Endothelial cell of umbilical vein (primary cell): ENCODE data around the gene ASPHD2. TPM values are rescaled to one million over a fixed set of nuclear protein-coding genes. Genes with fewer than 3 reads are reported as not detected.

Experiments
- BruUV-seq: library from RNA; stranded (reverse); fragments of 400-500 nt; replicated peaks from 2 replicates; lab custom pipeline; 2021; lab: Mats Ljungman, UMichigan
- CTCF ChIA-PET: fragments of 300-600, 350-600 bp; sonication (Branson Sonifier 250); formaldehyde crosslinking; loops from one replicate; lab custom pipeline; 2021; ENCODE audit warnings: antibody characterized with exemption, inconsistent platforms; lab: Charles Lee
- POLR2A ChIA-PET: fragments of 300-600, 350-600 bp; sonication (Branson Sonifier 250); formaldehyde crosslinking; loops from one replicate; lab custom pipeline; 2021; ENCODE audit warnings: antibody characterized with exemption, inconsistent platforms; lab: Charles Lee
- DNase-seq: peaks from one replicate; pipeline ENCODE4 v3.0.0-alpha.2; 2011; ENCODE audit warnings: low read depth, low spot score
- FAIRE-seq: peaks from 2 replicates; lab custom pipeline; 2011; peaks lifted over from hg19 to GRCh38; lab: Jason Lieb, UNC
- H2AFZ ChIP-seq: 2 replicates; pipeline ENCODE4 v1.6.0; 2012; ENCODE audit warnings: low read depth, low read length, control low read depth, inconsistent platforms
- H3K27ac ChIP-seq: 2 replicates; pipeline ENCODE4 v1.5.1; 2011; ENCODE audit warnings: low read depth, mild to moderate bottlenecking, control low read depth, low read length, moderate library complexity; ENCODE audit not compliant: insufficient read depth
- H3K27me3 ChIP-seq, 2 experiments: 2 replicates each; pipeline versions ENCODE4 v1.6.0 to v1.6.1; 2011; ENCODE audit warnings: low read length in 2 of 2, mixed read lengths in 1 of 2; ENCODE audit not compliant: control insufficient read depth in 2 of 2, insufficient read depth in 2 of 2
- H3K36me3 ChIP-seq, 2 experiments: 2 replicates in 1 of 2; 3 replicates in 1 of 2; pipeline ENCODE4 v1.5.1; 2011; ENCODE audit warnings: low read length in 2 of 2, mild to moderate bottlenecking in 1 of 2, moderate library complexity in 1 of 2; ENCODE audit not compliant: control insufficient read depth in 2 of 2, insufficient read depth in 2 of 2; ENCODE audit errors: extremely low read depth in 1 of 2
- H3K4me1 ChIP-seq: 3 replicates; pipeline ENCODE4 v1.5.1; 2011; ENCODE audit warnings: mild to moderate bottlenecking, low read length; ENCODE audit not compliant: control insufficient read depth, insufficient read depth; ENCODE audit errors: extremely low read depth
- H3K4me2 ChIP-seq: 2 replicates; pipeline ENCODE4 v1.6.1; 2011; ENCODE audit warnings: low read length, control low read depth, mixed read lengths; ENCODE audit not compliant: insufficient read depth
- H3K4me3 ChIP-seq, 3 experiments: fragments of 200-600 bp in 1 of 3; sonication (generic), shearing (Covaris generic) in 1 of 3; replicated peaks in 1 of 3; 2 replicates each; pipeline ENCODE4 v1.5.1; 2011 to 2016; ENCODE audit warnings: control low read depth in 3 of 3, low read length in 3 of 3, mild to moderate bottlenecking in 2 of 3, inconsistent platforms in 1 of 3, low read depth in 1 of 3, moderate library complexity in 1 of 3; ENCODE audit not compliant: insufficient read depth in 1 of 3
- H3K79me2 ChIP-seq: 2 replicates; pipeline ENCODE4 v1.6.0; 2012; ENCODE audit warnings: low read length, inconsistent platforms; ENCODE audit not compliant: control insufficient read depth, insufficient read depth
- H3K9ac ChIP-seq: replicated peaks from 2 replicates; pipeline ENCODE3; 2011; ENCODE audit warnings: low read length, control low read depth; ENCODE audit not compliant: insufficient read depth; ENCODE audit errors: extremely low read depth
- H3K9me1 ChIP-seq: replicated peaks from 3 replicates; pipeline ENCODE4 v1.6.0; 2011; ENCODE audit warnings: mild to moderate bottlenecking, low read length; ENCODE audit not compliant: control insufficient read depth, insufficient read depth; ENCODE audit errors: extremely low read depth
- H3K9me3 ChIP-seq: replicated peaks from 2 replicates; pipeline ENCODE4 v1.5.1; 2012; ENCODE audit warnings: low read length, inconsistent platforms; ENCODE audit not compliant: control insufficient read depth, insufficient read depth
- H4K20me1 ChIP-seq: replicated peaks from 2 replicates; pipeline ENCODE3; 2011; ENCODE audit warnings: mild to moderate bottlenecking, low read length; ENCODE audit not compliant: control insufficient read depth, insufficient read depth; ENCODE audit errors: extremely low read depth
- CTCF ChIP-seq, 2 donors: IDR thresholded peaks; 1 replicate in 1 of 2; 2 replicates in 1 of 2; pipeline ENCODE4 v1.5.1; 2011; ENCODE audit warnings: low read length in 2 of 2, mild to moderate bottlenecking in 2 of 2, moderate library complexity in 2 of 2, control low read depth in 1 of 2, inconsistent platforms in 1 of 2, low read depth in 1 of 2; ENCODE audit not compliant: insufficient read depth in 1 of 2; ENCODE audit errors: extremely low read depth in 1 of 2
- POLR2A ChIP-seq: IDR thresholded peaks from 2 replicates; pipeline ENCODE4 v1.6.1; 2012; ENCODE audit warnings: low read depth, mild to moderate bottlenecking, control low read depth, low read length
- POLR2AphosphoS5 ChIP-seq: IDR thresholded peaks from 2 replicates; pipeline ENCODE4 v1.6.1; 2012; ENCODE audit warnings: low read depth, mild to moderate bottlenecking, control low read depth, low read length, moderate library complexity; ENCODE audit not compliant: insufficient read depth
- dilution Hi-C: fragments of 300-500 bp; cut with MboI; formaldehyde crosslinking; loops from one replicate; pipeline ENCODE4 v1.15.0; 2019; ENCODE audit warnings: low sequenced_read_pairs; ENCODE audit not compliant: extremely low pct_ligation_motif_present
- intact Hi-C: fragments of 100-400 bp; cut with micrococcal nuclease; formaldehyde crosslinking; loops from one replicate; pipeline ENCODE4 v1.10.0; 2022
- polyA plus RNA-seq, 4 experiments: library from polyadenylated mRNA; depleted of rRNA in 3 of 4; stranded (reverse) in 3 of 4; unstranded in 1 of 4; fragments of >200 nt; gene quantifications; 2 replicates each; pipeline versions ENCODE4 v1.2.1 to v1.2.3, GENCODE V29; 2011 to 2012; ENCODE audit warnings: missing spikeins in 1 of 4
- total RNA-seq: library from RNA; stranded (reverse); gene quantifications from 2 replicates; pipeline ENCODE4 v1.2.3, GENCODE V29; 2021

The ASPHD2 gene
- total and polyA plus RNA-seq, 2 donors (not counting 3 experiments of a cell fraction or from before 2014, with no cell fraction given), result 4.8 to 5.5 TPM

GRCh38 chr22:26460202-26460601 is 31.1 kb downstream of the ASPHD2 start:
- CTCF ChIA-PET, result interaction anchor here (0.8 to 10.0 kb wide), 11 partner anchors 18 to 94 kb away, joined by 3 to 148 read pairs (median 4); partner anchors contain the start of genes HPS4 and SRRD
- Histone ChIP-seq H3K27me3 (no peaks in the 10 kb centered on the region), H3K9ac (no peak overlapping the region), H3K36me3 (peaks cover 9 to 21% of the 10 kb centered on the region in 2 experiments), H3K79me2 (no peaks in the 10 kb centered on the region), H3K9me3 (no peaks in the 10 kb centered on the region), H3K4me1 (peaks cover 13% of the 10 kb centered on the region), H3K4me3 (no peak overlapping the region), H3K27ac (no peak overlapping the region), H3K9me1 (no peaks in the 10 kb centered on the region), H2AFZ (no peak overlapping the region), H4K20me1 (no peaks in the 10 kb centered on the region), H3K4me2 (no peak overlapping the region)
- FAIRE-seq (no peak), DNase-seq (no peak)
- intact Hi-C loops (loop anchor here (5.0 kb wide), 1 partner anchor 33 kb away; the partner anchor contains the start of gene ASPHD2), dilution Hi-C loops (no loop called here)
- TF ChIP-seq POLR2AphosphoS5, result no peak
- no peak for TF ChIP-seq POLR2A
- BruUV-seq, result no TSS peak
- POLR2A ChIA-PET, result interaction anchor here (0.6 kb wide), 1 partner anchor 65 kb away, joined by 3 read pairs; no protein-coding TSS in a partner anchor

GRCh38 chr22:26461188-26461810 is 32.2 kb downstream of the ASPHD2 start:
- FAIRE-seq, result peak; percentile 81
- intact Hi-C loops (loop anchor here (1.0 to 5.0 kb wide), 3 partner anchors 34 to 97 kb away; partner anchors contain the start of gene ASPHD2), dilution Hi-C loops (no loop called here)
- no peaks in the 10 kb centered on the region for H3K9me1 ChIP-seq
- H3K9me3 ChIP-seq, result no peaks in the 10 kb centered on the region
- no peak overlapping the region for H3K27ac ChIP-seq
- TF ChIP-seq CTCF (IDR thresholded peaks at IDR 0.05; ENCODE audit: extremely low read depth in 1 of 2, insufficient read depth in 1 of 2, low read depth in 1 of 2, low read length in 2 of 2) (peak; percentile 75 to 90), POLR2AphosphoS5 (no peak)
- no peak overlapping the region for H3K4me2 ChIP-seq
- H3K36me3 ChIP-seq, result peaks cover 13 to 32% of the 10 kb centered on the region in 2 experiments
- H3K4me1 ChIP-seq, result peaks cover 13% of the 10 kb centered on the region
- H3K4me3 ChIP-seq, result no peak overlapping the region
- no TSS peak for BruUV-seq
- DNase-seq, result peak; percentile 53
- no peak overlapping the region for H3K9ac ChIP-seq
- H3K79me2 ChIP-seq, result no peaks in the 10 kb centered on the region
- no peak overlapping the region for H2AFZ ChIP-seq
- no peaks in the 10 kb centered on the region for H4K20me1 ChIP-seq
- H3K27me3 ChIP-seq, result no peaks in the 10 kb centered on the region
- ChIA-PET CTCF (interaction anchor here (0.7 to 10.0 kb wide), 16 partner anchors 9 to 204 kb away, joined by 3 to 148 read pairs (median 4); partner anchors contain the start of gene ASPHD2), POLR2A (no interaction called here)
